Stimulated activated CD4-positive, alpha-beta T cell treated with anti-CD3 and anti-CD28 coated beads, Interleukin-1b, Interleukin-23, amount 100 ng/mL, for 4 hours (primary cell): ENCODE measurements around the gene TTC14.

Source experiments
- DNase-seq, 2 donors: peaks; one replicate each; pipeline ENCODE4 v3.0.0-alpha.2; 2020; ENCODE audit warnings: low read depth in 2 of 2

Gene TTC14

DNA sequence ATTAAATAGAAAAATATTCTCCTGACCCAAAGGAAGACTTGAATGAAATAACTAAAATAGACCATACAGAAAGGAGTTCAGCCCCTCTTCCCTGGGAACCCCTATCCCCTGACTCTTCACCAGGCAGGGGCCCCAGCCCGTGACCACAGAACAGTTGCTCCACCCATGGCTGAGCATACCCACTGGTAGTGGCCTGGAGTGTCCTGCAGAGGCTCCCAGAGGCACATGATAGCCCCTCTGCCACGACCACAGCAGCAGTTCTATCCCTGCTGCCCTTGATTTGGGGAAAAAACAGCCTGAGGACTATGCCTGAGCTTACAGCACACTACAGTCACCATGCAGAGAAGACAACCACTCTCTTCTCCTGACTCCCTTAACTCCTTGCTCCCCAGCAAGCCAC, 31.8 kb downstream of the TTC14 start:
- DNase-seq: no peak

DNA sequence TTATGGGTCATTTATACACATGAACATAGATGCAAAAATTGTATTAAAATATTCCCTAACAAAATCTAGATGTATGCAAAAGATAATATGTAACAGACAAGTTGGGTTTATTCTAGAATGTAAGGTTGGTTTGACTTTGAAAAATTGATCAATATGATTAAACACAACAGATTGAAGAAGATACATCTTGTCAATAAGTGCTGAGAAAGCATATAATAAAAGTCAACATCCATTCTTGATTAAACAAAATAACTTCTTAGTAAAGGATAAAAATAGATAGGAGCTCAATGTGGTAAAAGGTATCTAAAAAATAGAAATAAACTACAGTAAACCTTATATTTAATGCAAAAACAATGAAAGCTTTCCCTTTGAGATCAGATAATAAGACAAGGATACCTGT, 39.0 kb downstream of the TTC14 start:
- no peak for DNase-seq

DNA sequence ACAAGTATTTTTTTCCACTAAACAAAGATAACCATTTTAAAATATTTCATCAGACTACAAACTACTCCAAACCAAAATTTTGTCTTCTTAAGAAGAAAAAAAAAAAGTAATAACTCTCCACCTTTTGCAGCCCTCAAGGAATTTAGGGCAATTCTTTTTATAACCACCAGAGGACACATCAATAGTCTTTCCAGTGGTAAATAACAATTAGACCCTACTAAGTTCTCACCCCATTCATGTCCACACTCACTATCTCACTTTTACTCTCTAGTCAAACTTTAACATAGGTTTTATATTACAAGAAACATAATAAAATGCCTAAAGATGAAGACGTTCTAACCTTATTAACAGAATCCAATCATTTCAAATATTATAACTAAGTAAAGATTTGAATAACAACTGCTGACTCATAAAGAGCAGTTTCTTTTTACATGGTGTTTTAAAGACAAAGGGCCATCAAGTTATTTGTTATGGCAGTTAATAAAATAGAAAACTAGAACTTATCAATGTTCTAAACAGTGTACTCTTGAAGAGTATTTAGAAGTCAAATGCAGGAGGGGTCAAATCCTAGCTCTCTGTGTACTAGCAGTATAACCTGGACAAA, 44.3 kb downstream of the TTC14 start:
- no peak for DNase-seq

DNA sequence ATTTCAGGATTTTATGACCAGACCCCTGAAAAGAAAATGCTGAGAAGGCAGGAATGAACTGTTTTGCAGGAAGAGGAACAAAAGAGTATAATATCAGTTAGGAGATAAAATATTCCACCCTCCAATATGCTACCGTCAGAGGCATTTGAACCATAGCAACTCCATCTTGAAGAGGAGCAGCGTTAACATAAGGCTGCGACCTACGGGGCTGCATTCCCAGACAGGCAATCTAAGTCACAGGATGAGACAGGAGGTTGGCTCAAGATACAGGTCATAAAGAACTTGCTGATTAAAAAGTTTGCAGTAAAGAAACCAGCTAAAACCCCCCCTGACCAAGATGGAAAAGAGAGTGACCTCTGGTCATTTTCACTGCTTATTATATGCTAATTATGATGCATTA, 54.4 kb downstream of the TTC14 start:
- DNase-seq: no peak

DNA sequence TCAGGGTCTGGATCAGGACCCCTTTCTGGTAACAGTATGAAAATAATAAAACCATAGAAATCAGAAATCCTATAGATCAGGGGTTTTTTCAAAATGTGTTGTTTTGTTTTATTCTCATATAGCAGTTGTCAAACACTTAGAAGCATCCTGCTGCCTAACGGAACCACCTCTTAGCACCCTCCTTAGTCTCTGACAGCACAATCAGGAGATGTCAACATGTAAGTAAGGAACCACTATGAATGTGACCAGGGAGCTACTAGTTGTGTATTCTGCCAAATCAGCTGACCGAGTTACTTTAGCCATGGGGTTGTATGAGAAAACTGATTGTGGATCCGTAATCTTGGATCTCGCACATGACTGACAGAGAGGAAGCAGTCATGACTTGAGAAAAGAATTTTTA, 55.1 kb downstream of the TTC14 start:
- no peak for DNase-seq
